Immature natural killer cell (primary cell): ENCODE measurements around the gene SNX25. TPM values are rescaled to one million over a fixed set of nuclear protein-coding genes. Genes with fewer than 3 reads are reported as not detected.

Source experiments
- DNase-seq, 3 donors: peaks; one replicate each; pipeline ENCODE4 v3.0.0; 2022; ENCODE audit warnings: mixed read lengths in 1 of 3
- H3K27ac Mint-ChIP-seq, 6 donors: one replicate each; pipeline ENCODE4 v1.8.0; 2020; ENCODE audit warnings: mixed read lengths in 6 of 6, mild to moderate bottlenecking in 5 of 6, inconsistent platforms in 4 of 6, moderate library complexity in 3 of 6
- H3K27me3 Mint-ChIP-seq, 3 donors: one replicate each; pipeline ENCODE4 v1.8.0; 2020 to 2021; ENCODE audit warnings: low read depth in 3 of 3, mild to moderate bottlenecking in 3 of 3, mixed read lengths in 3 of 3, moderate library complexity in 3 of 3, inconsistent platforms in 1 of 3
- H3K36me3 Mint-ChIP-seq, 3 donors: one replicate each; pipeline ENCODE4 v1.8.0; 2020; ENCODE audit warnings: mixed read lengths in 3 of 3, inconsistent platforms in 2 of 3, mild to moderate bottlenecking in 2 of 3
- H3K4me1 Mint-ChIP-seq, 2 donors: one replicate each; pipeline ENCODE4 v1.8.0; 2020; ENCODE audit warnings: inconsistent platforms in 2 of 2, mild to moderate bottlenecking in 2 of 2, mixed read lengths in 2 of 2, moderate library complexity in 1 of 2
- H3K4me3 Mint-ChIP-seq, 5 donors: one replicate each; pipeline ENCODE4 v1.8.0; 2020; ENCODE audit warnings: mild to moderate bottlenecking in 5 of 5, mixed read lengths in 5 of 5, inconsistent platforms in 3 of 5, moderate library complexity in 3 of 5
- H3K9me3 Mint-ChIP-seq, 6 donors: one replicate each; pipeline ENCODE4 v1.8.0; 2020; ENCODE audit warnings: mild to moderate bottlenecking in 6 of 6, mixed read lengths in 6 of 6, inconsistent platforms in 4 of 6, moderate library complexity in 3 of 6
- polyA plus RNA-seq, 3 donors: library from polyadenylated mRNA; unstranded; fragments of 300-500 nt; fragmentation: Illumina TruSeq; gene quantifications; one replicate each; pipeline ENCODE4 v1.2.3, GENCODE V29; 2021

SNX25 gene
- polyA plus RNA-seq, 3 donors from 2014 or later: 1.9 to 5.2 (median 3.3) TPM

DNA sequence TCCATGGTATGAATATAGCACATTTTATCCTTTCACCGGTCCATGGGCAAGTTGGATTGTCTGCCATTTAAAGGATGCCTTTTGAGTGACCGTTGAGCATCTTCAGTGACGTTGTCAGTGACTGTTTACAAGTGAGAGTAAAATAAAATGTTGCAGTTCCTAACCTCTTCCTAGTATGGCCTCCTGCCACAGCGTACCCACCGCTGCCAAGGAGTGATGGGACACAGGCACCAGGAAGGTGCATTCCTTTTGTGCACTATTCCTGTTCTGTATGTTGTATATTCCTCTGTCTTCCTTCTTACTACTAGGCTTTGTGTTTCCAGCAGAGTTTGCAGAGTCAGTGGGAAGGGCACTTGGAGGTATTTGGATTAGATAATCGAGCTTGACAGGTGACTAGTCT is 61.5 kb downstream of the SNX25 start:
- no peak overlapping the region for H3K4me3 Mint-ChIP-seq
- no peaks in the 10 kb centered on the region for H3K9me3 Mint-ChIP-seq
- peaks cover 15 to 30% (median 24%) of the 10 kb centered on the region in 3 donors for H3K36me3 Mint-ChIP-seq
- H3K4me1 Mint-ChIP-seq: no peaks in the 10 kb centered on the region
- H3K27ac Mint-ChIP-seq: no peak overlapping the region
- DNase-seq: no peak
- no peaks in the 10 kb centered on the region for H3K27me3 Mint-ChIP-seq

DNA sequence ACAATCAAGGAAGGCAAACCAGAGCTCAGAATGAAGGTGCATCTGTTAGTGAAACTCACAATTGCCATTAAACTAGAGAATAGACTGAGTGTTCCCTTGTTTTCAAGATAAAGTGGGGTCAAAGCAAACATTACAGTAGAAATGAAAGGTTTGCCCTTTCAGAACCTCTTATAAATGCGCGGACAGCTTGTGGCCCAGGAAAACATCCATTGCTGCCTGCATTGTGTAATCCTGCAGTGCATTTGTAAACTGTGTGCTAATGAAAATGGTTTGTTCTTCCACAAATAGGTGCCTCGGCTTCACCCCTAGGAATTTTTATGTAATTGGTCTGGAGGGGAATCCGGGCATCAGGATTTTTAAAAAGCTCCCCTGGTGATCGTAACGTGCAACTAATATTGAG is 62.8 kb downstream of the SNX25 start:
- Mint-ChIP-seq H3K27me3 (no peaks in the 10 kb centered on the region), H3K27ac (no peak overlapping the region), H3K4me1 (peaks cover 4 to 9% of the 10 kb centered on the region in 2 donors), H3K36me3 (peaks cover 11 to 30% (median 19%) of the 10 kb centered on the region in 3 donors), H3K9me3 (no peaks in the 10 kb centered on the region), H3K4me3 (no peak overlapping the region)
- no peak for DNase-seq

DNA sequence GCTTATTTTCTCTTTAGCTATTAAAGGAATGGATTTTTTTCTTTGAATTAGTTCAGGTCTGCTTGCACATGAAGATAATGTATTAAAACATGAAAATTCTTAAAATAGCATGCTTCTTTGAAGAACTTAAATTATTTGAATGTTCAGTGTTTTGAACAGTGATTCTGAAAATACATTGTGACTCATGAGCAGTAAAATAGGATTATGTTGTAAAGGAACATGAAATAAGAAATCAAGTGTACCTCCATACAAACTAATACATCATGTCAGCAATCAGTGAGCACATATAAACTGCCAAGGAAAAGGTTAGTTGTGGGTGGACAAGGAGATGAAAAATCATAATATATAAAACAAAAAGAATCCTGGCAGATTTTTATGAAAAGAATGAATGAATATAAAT is 66.1 kb downstream of the SNX25 start:
- H3K36me3 Mint-ChIP-seq: peaks cover 4 to 14% (median 8%) of the 10 kb centered on the region in 3 donors

DNA sequence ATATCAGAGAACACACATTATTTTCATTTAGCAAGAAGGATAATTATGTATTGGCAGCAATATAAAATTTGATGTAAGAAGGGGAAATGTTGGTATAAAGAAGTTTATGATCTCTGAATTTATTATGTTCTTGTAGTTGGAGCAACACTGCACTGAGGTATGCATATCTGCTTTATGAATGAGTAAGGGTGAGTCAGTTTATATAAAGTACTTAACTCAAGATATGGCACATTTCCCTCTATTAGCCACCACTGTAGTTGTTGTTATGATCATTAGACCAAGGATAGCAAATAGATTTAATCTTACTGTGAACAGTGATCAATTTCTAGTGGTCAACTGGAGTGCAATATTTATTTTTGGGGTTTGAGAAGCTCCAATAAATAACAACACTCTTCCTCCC is 66.6 kb downstream of the SNX25 start:
- H3K27me3 Mint-ChIP-seq: no peaks in the 10 kb centered on the region
- DNase-seq: no peak
- H3K9me3 Mint-ChIP-seq: no peaks in the 10 kb centered on the region
- H3K36me3 Mint-ChIP-seq: peaks cover 4 to 9% (median 8%) of the 10 kb centered on the region in 3 donors
- H3K4me3 Mint-ChIP-seq: no peak overlapping the region
- peaks cover 7 to 11% of the 10 kb centered on the region in 2 donors for H3K4me1 Mint-ChIP-seq
- no peak overlapping the region for H3K27ac Mint-ChIP-seq

More for the DNA sequence above, 66.1 kb downstream of the SNX25 start:
- DNase-seq: no peak
- Mint-ChIP-seq H3K4me1 (peaks cover 7 to 11% of the 10 kb centered on the region in 2 donors), H3K27me3 (no peaks in the 10 kb centered on the region), H3K9me3 (no peaks in the 10 kb centered on the region), H3K4me3 (no peak overlapping the region), H3K27ac (no peak overlapping the region)

DNA sequence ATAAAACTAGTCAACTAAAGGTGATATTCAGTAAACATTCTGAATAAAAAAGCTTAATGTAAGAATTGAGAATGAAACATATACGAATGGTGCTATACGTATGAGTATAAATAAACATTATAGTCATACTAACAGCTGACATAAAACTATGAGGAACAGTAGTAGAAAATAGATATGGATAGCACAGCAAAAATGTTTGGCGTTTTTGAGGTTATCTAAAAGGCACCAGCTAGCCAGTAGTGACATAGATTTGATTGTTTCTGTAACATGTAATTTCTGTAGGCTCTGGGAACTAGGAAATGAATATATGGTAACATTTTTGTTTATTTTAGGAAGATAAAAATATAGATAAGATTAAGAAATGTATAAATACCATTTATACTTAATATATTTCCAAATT is 69.3 kb downstream of the SNX25 start:
- Mint-ChIP-seq H3K36me3 (peaks cover 3 to 10% (median 4%) of the 10 kb centered on the region in 3 donors), H3K4me1 (peaks cover 7 to 11% of the 10 kb centered on the region in 2 donors), H3K27ac (no peak overlapping the region), H3K9me3 (no peaks in the 10 kb centered on the region), H3K4me3 (no peak overlapping the region), H3K27me3 (no peaks in the 10 kb centered on the region)
- DNase-seq: no peak

DNA sequence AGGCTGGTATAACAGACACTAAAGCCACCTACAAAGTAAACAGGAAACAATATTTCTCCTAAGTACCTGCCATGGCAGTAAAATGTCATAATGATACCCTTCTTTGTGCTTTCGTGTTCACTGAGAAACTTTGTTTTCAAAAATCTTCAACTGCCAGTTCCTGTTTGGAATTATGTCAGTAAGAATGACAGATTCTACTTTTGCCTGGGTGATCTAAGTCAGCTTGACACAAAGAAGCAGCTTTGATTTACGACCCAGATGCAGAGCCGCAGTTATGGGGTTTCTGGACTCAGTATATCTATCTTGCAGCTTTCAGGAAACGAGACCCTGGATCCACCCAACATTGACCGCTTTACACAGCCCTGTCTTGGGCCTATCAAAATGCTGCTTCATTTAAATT is 71.2 kb downstream of the SNX25 start:
- Mint-ChIP-seq H3K4me1 (peaks cover 7 to 13% of the 10 kb centered on the region in 2 donors), H3K27ac (peak overlapping the region in 1 of 6 donors; percentile 46), H3K36me3 (peaks cover 3 to 10% (median 6%) of the 10 kb centered on the region in 3 donors), H3K4me3 (no peak overlapping the region), H3K27me3 (no peaks in the 10 kb centered on the region), H3K9me3 (no peaks in the 10 kb centered on the region)
- no peak for DNase-seq

DNA sequence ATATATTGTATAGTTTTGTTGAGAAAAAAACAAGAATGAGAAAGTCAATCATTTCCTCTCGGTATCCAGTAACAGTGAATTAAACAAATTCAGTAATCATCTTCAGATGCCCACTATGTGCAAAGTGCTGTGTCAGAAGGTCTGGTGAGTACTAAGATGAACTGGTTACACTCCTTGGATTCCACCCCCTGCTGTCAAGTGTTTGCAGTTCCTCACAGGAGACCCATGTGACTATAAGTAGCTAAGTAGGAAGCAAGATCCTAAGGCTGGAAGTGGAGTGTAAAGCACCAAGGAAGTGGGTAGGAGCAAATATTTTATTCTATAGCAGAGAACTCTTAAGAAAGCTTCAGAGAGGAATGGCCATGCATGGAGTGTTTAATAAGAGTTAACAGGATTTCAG is 73.6 kb downstream of the SNX25 start:
- Mint-ChIP-seq H3K27ac (no peak overlapping the region), H3K4me3 (no peak overlapping the region), H3K36me3 (peaks cover 3 to 6% (median 5%) of the 10 kb centered on the region in 3 donors), H3K9me3 (no peaks in the 10 kb centered on the region), H3K4me1 (peaks cover 0 to 2% of the 10 kb centered on the region in 2 donors), H3K27me3 (no peaks in the 10 kb centered on the region)
- no peak for DNase-seq

DNA sequence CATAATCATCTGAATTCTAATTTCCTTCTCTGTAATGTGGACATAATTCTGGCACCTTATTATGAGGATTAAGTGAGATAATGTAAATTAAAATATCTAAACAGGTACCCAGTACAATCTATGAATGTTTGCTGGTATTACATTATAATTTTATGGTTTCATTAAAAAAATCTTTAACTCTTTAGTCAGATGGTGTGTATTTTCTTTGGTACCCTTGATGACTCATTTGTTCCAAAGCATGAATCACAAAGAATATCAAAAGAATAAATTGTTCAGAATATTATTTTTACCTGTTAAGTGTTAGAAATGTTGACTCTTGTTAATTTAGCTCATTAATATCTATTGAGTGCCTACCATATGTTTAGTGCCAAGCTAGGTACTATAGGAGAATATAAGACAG is 74.3 kb downstream of the SNX25 start:
- peaks cover 0 to 2% of the 10 kb centered on the region in 2 donors for H3K4me1 Mint-ChIP-seq
- H3K36me3 Mint-ChIP-seq: peaks cover 3 to 9% (median 9%) of the 10 kb centered on the region in 3 donors

DNA sequence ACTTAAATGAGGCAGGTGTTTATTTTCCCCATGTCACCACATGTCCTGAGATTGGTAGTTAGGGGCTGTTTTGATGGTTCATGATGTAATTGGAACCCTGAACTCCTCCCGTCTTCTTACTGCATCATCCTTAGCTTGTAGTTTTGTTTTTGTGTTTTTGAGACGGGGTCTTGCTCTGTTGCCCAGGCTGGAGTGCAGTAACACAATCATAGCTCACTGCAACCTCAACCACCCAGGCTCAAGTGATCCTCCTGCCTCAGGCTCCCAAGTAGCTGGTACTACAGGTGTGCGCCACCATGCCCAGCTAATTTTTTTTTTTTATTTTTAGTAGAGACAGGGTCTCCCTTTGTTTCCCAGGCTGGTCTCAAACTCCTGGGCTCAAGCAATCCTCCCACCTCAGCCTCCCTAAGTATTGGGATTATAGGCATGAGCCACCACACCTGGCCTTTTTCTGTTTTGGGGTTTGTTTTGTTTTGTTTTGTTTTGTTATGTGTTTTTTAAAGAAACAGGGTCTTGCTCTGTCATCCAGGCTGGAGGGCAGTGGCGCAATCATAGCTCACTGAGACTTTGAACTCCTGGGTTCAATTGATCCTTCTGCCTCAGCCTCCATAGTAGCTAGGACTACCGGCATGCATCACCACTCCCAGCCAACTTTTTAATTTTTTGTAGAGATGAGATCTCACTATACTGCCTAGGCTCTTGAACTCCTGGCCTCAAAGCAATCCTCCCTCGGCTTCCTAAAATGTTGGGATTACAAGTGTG is 76.4 kb downstream of the SNX25 start:
- Mint-ChIP-seq H3K27me3 (no peaks in the 10 kb centered on the region), H3K9me3 (no peaks in the 10 kb centered on the region), H3K4me3 (no peak overlapping the region), H3K4me1 (peaks cover 0 to 2% of the 10 kb centered on the region in 2 donors), H3K36me3 (peaks cover 3 to 16% (median 15%) of the 10 kb centered on the region in 3 donors), H3K27ac (no peak overlapping the region)
- DNase-seq: no peak

More for the DNA sequence above, 74.3 kb downstream of the SNX25 start:
- H3K4me3 Mint-ChIP-seq: no peak overlapping the region
- no peaks in the 10 kb centered on the region for H3K9me3 Mint-ChIP-seq
- DNase-seq: no peak
- H3K27ac Mint-ChIP-seq: no peak overlapping the region
- no peaks in the 10 kb centered on the region for H3K27me3 Mint-ChIP-seq

DNA sequence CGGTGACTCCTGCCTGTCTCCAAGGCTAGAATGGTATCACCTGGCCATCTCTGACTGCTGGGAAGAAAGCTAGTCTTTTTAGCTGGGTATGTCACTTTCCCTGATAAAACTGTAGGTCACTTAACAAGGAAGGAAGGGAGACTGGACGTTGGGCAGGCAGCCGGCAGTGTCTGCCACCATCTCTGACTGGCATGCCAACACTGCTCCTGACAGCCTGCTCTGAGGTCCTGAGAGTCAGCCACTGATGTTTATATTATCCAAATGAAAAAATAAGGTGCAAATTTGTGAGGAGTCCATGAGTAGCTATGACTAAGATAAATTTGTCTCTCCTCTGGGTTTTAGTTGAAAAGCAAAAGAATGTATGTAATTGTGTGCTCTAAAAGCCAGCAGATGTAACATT is 77.2 kb downstream of the SNX25 start:
- no peaks in the 10 kb centered on the region for H3K27me3 Mint-ChIP-seq
- no peak overlapping the region for H3K4me3 Mint-ChIP-seq
- H3K4me1 Mint-ChIP-seq: peaks cover 0 to 2% of the 10 kb centered on the region in 2 donors
- peaks cover 3 to 20% (median 16%) of the 10 kb centered on the region in 3 donors for H3K36me3 Mint-ChIP-seq
- no peaks in the 10 kb centered on the region for H3K9me3 Mint-ChIP-seq
- H3K27ac Mint-ChIP-seq: no peak overlapping the region
- no peak for DNase-seq

DNA sequence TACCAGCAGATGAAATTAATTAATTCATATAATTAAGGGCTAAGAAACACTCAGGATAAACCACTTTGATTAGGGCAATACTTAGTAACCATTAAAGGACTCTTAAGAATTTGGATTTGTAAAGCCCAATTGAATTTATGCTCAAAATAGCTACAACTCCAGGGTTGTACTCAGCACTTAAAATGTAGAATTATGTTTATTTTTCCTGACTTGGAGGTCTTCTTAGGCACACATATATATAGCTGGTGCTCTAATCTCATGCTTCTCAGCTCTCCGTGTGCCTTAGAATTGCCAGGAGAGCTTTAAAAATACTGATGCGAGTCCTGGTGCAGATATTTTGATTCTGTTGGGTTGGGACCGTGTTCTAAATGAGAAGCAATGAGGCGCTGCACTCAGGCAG is 77.6 kb downstream of the SNX25 start:
- Mint-ChIP-seq H3K27ac (no peak overlapping the region), H3K36me3 (peaks cover 7 to 25% (median 18%) of the 10 kb centered on the region in 3 donors), H3K27me3 (no peaks in the 10 kb centered on the region)

DNA sequence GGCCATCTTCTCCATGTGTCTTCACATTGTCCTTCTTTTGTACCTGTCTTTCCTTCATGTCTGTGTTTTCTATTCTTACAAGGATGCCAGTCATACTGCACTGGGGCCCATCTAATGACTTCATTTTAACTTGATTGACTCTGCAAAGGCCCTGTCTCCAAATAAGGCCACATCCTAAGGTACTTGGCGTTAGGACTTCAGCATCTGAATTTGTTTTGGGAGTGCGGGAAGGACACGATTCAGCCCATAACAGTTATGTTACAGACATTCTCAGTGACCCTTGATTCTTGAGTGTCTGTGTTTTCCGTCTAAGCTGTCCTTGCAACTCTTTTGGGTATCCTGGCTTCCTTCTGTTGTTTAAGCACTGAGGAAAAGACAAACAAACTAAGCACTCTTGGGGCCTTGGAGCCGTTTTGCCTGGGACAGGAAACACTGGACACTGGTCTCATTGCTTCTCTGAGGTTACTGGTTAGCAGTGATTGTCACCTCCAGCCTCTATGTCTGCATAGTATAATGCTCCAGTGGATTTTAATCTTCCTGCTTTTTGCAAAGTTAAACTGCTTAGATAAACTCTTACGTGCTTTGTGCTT is 80.7 kb downstream of the SNX25 start:
- Mint-ChIP-seq H3K27me3 (no peaks in the 10 kb centered on the region), H3K4me1 (no peaks in the 10 kb centered on the region), H3K9me3 (no peaks in the 10 kb centered on the region), H3K36me3 (peaks cover 13 to 37% (median 28%) of the 10 kb centered on the region in 3 donors), H3K4me3 (no peak overlapping the region), H3K27ac (peak overlapping the region in 1 of 6 donors; percentile 2)
- no peak for DNase-seq

More for the DNA sequence above, 77.6 kb downstream of the SNX25 start:
- H3K9me3 Mint-ChIP-seq: no peaks in the 10 kb centered on the region
- H3K4me3 Mint-ChIP-seq: no peak overlapping the region
- no peak for DNase-seq
- H3K4me1 Mint-ChIP-seq: peaks cover 0 to 2% of the 10 kb centered on the region in 2 donors

DNA sequence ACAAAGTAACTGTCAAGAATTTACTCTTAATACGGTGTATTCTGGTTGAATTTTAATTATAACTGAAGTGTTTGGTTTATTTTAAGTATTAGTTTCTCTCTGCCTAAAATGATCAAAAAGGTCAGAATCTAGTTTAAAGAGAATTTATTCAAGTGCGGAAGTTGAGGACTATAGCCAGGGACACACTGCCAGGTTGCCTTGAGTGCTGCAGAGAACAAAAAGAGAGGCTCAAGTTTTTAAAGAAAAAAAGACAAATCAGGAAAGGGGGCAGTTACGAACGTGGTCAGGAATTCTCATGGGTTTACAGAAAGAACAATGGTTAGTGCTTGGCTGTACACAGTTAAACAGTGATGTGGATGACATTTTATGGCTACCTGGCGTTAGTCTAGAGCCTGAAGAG is 81.3 kb downstream of the SNX25 start:
- Mint-ChIP-seq H3K36me3 (peaks cover 13 to 37% (median 30%) of the 10 kb centered on the region in 3 donors), H3K4me3 (no peak overlapping the region), H3K9me3 (no peaks in the 10 kb centered on the region)

DNA sequence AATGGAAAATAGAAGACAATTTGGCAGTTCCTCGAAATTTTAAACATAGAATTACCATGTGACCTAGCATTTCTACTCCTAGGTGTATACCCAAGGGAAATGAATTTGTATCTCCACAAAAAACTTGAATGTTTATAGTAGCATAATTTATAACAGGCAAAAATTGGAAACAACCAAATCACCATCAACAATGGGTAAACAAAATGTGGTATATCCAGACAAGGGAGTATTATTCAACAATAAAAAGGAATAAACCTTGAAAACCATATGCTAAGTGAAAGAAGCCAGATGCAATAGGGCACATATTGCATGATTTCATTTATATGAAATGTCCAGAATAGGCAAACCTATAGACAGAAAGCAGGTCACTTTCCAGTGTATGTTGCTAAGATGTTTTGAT is 83.8 kb downstream of the SNX25 start:
- H3K36me3 Mint-ChIP-seq: peaks cover 13 to 37% (median 31%) of the 10 kb centered on the region in 3 donors

More for the DNA sequence above, 81.3 kb downstream of the SNX25 start:
- no peaks in the 10 kb centered on the region for H3K27me3 Mint-ChIP-seq
- no peak for DNase-seq
- no peak overlapping the region for H3K27ac Mint-ChIP-seq
- no peaks in the 10 kb centered on the region for H3K4me1 Mint-ChIP-seq

More for the DNA sequence above, 83.8 kb downstream of the SNX25 start:
- Mint-ChIP-seq H3K4me1 (no peaks in the 10 kb centered on the region), H3K9me3 (no peaks in the 10 kb centered on the region), H3K4me3 (no peak overlapping the region), H3K27ac (no peak overlapping the region), H3K27me3 (no peaks in the 10 kb centered on the region)
- DNase-seq: no peak
